Glomerular endothelial cell (primary cell): ENCODE results near the gene STARD9. TPM values are rescaled to one million over a fixed set of nuclear protein-coding genes. Genes with fewer than 3 reads are reported as not detected.
"Not testable (repeated sequence)": the region's sequence is repeated elsewhere in the genome, so short reads cannot be mapped to it uniquely, and the experiment has no call there.

Source experiments
- DNase-seq: peaks from one replicate; pipeline ENCODE4 v3.0.0-alpha.2; 2011; ENCODE audit warnings: low read depth, low spot score; ENCODE audit errors: extremely low read depth
- total RNA-seq: library from RNA; depleted of rRNA; stranded (reverse); fragments of >200 nt; gene quantifications from 2 replicates; pipeline ENCODE4 v1.2.3, GENCODE V29; 2015

STARD9 gene
- total RNA-seq, 1 donor from 2014 or later: 18.2 TPM

GRCh38 chr15:42621996-42622925 is 46.9 kb downstream of the STARD9 start:
- DNase-seq: no peak

GRCh38 chr15:42623951-42624350 is 48.5 kb downstream of the STARD9 start:
- DNase-seq: no peak

GRCh38 chr15:42627485-42627884 is 52.1 kb downstream of the STARD9 start:
- no peak for DNase-seq

- DNase-seq: no peak
These were observed 53.4 kb downstream of the STARD9 start for GRCh38 chr15:42628761-42629160.

- no peak for DNase-seq
These were observed 56.8 kb downstream of the STARD9 start for GRCh38 chr15:42632105-42632675.

GRCh38 chr15:42640109-42640508 is 64.7 kb downstream of the STARD9 start:
- DNase-seq: no peak

- peak; percentile 69 for DNase-seq
These were observed 75.0 kb downstream of the STARD9 start for GRCh38 chr15:42650208-42651066.

GRCh38 chr15:42665827-42666226 is 90.4 kb downstream of the STARD9 start:
- no peak for DNase-seq

GRCh38 chr15:42667855-42668254 is 92.4 kb downstream of the STARD9 start:
- DNase-seq: no peak

GRCh38 chr15:42670451-42670850 is 95.0 kb downstream of the STARD9 start:
- no peak for DNase-seq

GRCh38 chr15:42672444-42672843 is 97.0 kb downstream of the STARD9 start:
- no peak for DNase-seq

GRCh38 chr15:42674472-42674871 is 99.1 kb downstream of the STARD9 start:
- no peak for DNase-seq

GRCh38 chr15:42675021-42675420 is 99.6 kb downstream of the STARD9 start:
- no peak for DNase-seq

- DNase-seq: no peak
These were observed 104.1 kb downstream of the STARD9 start for GRCh38 chr15:42679285-42680141.

GRCh38 chr15:42680142-42680482 is 104.7 kb downstream of the STARD9 start:
- not testable (repeated sequence) for DNase-seq

GRCh38 chr15:42681119-42681518 is 105.7 kb downstream of the STARD9 start:
- no peak for DNase-seq

GRCh38 chr15:42686281-42686680 is 110.9 kb downstream of the STARD9 start:
- DNase-seq: no peak

- no peak for DNase-seq
These were observed 112.3 kb downstream of the STARD9 start for GRCh38 chr15:42687740-42688139.

GRCh38 chr15:42688301-42688700 is 112.9 kb downstream of the STARD9 start:
- no peak for DNase-seq

- DNase-seq: no peak
These were observed 115.9 kb downstream of the STARD9 start for GRCh38 chr15:42691308-42691707.
